Effector memory CD8-positive, alpha-beta T cell (primary cell): ENCODE measurements around the gene ZNF592.
A peak's percentile ranks its signal among the peaks of the same experiment; 100 is the strongest.

ENCODE experiments used
- ATAC-seq: fragments of 150-1000 bp; cut with Tn5 transposase; replicated peaks from 2 replicates; pipeline ENCODE4 v1.10.0; 2021; ENCODE audit warnings: mild to moderate bottlenecking, moderate library complexity
- DNase-seq, 3 experiments: peaks; one replicate each; pipeline ENCODE4 v3.0.0; 2021
- H3K27ac Mint-ChIP-seq, 2 donors: one replicate each; pipeline ENCODE4 v1.8.0; 2022; ENCODE audit warnings: mild to moderate bottlenecking in 2 of 2, mixed read lengths in 2 of 2, moderate library complexity in 2 of 2
- H3K27me3 Mint-ChIP-seq, 2 donors: one replicate each; pipeline ENCODE4 v1.8.0; 2022; ENCODE audit warnings: mixed read lengths in 2 of 2
- H3K36me3 Mint-ChIP-seq: one replicate; pipeline ENCODE4 v1.8.0; 2022; ENCODE audit warnings: mild to moderate bottlenecking, moderate library complexity, mixed read lengths; ENCODE audit not compliant: insufficient read depth
- H3K4me1 Mint-ChIP-seq, 2 donors: one replicate each; pipeline ENCODE4 v1.8.0; 2022; ENCODE audit warnings: low read depth in 2 of 2, mixed read lengths in 2 of 2
- H3K4me3 Mint-ChIP-seq, 2 donors: one replicate each; pipeline ENCODE4 v1.8.0; 2022; ENCODE audit warnings: mild to moderate bottlenecking in 2 of 2, mixed read lengths in 2 of 2, moderate library complexity in 2 of 2
- H3K9me3 Mint-ChIP-seq, 2 donors: one replicate each; pipeline ENCODE4 v1.8.0; 2022; ENCODE audit warnings: mixed read lengths in 2 of 2

ZNF592 gene

DNA sequence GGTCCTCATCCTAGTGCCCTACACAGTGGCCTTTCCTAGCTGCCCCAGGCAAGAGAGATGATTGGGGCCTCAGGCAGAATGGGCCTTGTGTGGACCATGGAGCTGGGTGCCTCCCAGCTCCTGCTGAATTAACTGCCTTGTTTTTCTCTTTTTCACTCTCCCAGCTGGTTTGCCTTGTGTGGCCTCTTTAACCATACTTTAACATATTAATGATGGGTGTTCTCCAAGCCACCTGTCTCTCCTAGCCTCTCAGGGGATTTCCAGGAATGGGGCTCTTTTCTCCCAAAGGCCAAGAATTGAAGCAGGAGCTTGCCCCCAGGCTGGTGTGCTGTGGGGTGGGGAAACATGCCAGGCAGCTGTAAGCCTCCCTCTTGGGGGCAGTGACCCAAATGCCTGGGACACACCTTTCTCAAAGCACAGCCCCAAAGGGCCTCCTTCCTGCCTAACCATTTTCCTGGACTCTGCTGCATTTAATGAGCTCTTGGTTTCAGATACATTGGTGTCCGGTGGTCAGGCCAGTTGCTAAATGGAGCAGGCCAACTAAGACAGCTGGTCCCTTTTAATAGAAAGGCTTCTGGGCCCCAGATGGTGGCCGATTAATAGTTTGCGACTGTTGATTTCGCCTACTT is 74.4 kb downstream of the ZNF592 start:
- H3K4me1 Mint-ChIP-seq: peaks cover 0 to 3% of the 10 kb centered on the region in 2 donors
- no peak overlapping the region for H3K4me3 Mint-ChIP-seq
- no peaks in the 10 kb centered on the region for H3K9me3 Mint-ChIP-seq
- no peak for DNase-seq
- peaks cover 0 to 2% of the 10 kb centered on the region in 2 donors for H3K27me3 Mint-ChIP-seq
- ATAC-seq: no peak
- H3K36me3 Mint-ChIP-seq: no peaks in the 10 kb centered on the region
- no peak overlapping the region for H3K27ac Mint-ChIP-seq

DNA sequence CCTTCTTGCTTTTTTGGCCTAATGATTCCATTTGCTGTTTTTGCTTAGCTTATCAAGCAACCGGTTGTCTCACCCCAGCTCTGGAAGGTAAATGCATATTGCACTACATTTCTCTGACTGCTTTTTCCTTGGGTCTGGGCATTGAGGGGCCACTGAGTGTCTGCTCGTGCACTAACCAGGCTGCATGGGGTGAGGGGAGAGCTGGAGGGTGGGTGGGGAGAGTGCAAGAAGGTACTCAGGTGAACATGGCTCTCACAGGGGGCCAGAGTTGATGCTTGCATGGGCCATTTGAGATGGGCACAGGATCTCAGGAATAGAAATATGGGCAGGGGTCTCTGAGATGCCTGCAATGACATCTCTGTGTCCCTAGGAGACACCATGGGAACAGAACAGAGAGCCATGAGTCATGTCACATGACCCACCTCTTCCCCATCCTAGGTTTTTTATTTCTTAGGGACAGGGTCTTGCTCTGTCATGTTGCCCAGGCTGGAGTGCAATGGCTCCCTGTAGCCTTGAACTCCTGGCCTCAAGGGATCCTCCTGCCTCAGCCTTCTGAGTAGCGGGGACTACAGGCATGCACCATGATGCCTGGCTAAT is 75.0 kb downstream of the ZNF592 start:
- DNase-seq (no peak), ATAC-seq (no peak)
- peaks cover 0 to 8% of the 10 kb centered on the region in 2 donors for H3K27me3 Mint-ChIP-seq
- H3K36me3 Mint-ChIP-seq: no peaks in the 10 kb centered on the region
- no peaks in the 10 kb centered on the region for H3K9me3 Mint-ChIP-seq
- H3K27ac Mint-ChIP-seq: no peak overlapping the region
- H3K4me3 Mint-ChIP-seq: no peak overlapping the region
- no peaks in the 10 kb centered on the region for H3K4me1 Mint-ChIP-seq

DNA sequence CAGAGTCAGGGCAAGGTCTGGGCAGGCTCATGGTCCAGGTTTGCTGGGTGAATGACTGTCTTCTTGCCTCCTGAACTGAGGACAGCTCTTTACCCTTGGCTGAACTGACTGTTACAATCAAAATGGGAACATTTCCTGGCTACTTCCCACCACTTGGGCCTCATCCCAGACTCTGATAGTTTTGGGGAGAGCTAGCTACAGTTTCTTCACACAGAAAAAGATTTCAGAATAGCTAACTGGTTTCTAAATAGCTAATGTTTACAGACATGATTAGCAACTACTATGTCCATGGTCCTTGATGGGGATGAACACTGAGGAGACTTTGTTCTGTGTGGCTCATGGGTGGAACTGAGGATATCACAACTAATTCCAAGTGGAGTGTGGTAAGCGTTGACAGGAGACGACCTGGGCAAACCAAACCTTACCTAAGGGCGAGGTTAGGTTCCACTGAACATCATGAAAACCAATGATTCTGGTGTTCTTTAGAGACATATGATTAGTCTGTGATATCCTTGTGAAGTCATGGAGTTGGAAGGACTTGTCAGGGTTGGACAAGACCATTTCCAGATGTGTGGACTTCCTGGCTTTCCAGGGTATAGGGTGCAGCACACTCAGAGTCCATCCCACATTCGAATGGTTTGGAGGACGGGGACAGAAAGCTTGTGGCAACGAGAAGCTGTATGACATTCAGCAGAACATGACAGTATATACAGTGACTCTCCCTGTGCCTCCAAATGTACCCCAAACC is 76.0 kb downstream of the ZNF592 start:
- no peaks in the 10 kb centered on the region for H3K36me3 Mint-ChIP-seq
- H3K9me3 Mint-ChIP-seq: no peaks in the 10 kb centered on the region
- no peak overlapping the region for H3K4me3 Mint-ChIP-seq
- peaks cover 0 to 17% of the 10 kb centered on the region in 2 donors for H3K27me3 Mint-ChIP-seq
- H3K4me1 Mint-ChIP-seq: no peaks in the 10 kb centered on the region
- no peak for DNase-seq
- ATAC-seq: no peak
- peak overlapping the region in 1 of 2 donors; percentile 54 for H3K27ac Mint-ChIP-seq

DNA sequence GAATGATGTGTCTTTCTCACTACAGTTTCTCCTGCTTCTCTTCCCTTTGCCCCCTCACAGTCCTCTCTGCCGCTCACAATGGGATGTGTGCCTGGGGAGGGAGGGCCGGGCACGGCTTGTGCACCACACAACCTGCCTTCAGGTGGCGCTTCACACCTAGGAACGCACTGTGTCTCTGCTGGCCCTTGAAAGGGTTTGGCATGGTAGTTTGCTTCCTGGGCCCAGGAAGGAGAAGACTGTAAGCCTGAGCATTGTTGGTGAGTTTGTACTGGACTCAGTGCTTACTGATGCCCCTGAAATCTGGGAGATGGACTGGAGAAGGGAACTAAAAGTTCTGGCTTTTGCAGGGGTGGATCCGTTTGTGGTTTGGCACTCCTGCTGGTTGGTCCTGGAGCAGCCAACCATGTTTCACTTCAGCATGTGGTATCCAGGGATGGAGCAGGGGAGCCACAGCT is 78.0 kb downstream of the ZNF592 start:
- no peaks in the 10 kb centered on the region for H3K9me3 Mint-ChIP-seq
- no peaks in the 10 kb centered on the region for H3K4me1 Mint-ChIP-seq
- DNase-seq (no peak), ATAC-seq (no peak)
- H3K27me3 Mint-ChIP-seq: peaks cover 0 to 34% of the 10 kb centered on the region in 2 donors
- no peak overlapping the region for H3K27ac Mint-ChIP-seq
- no peak overlapping the region for H3K4me3 Mint-ChIP-seq
- H3K36me3 Mint-ChIP-seq: peaks cover 2% of the 10 kb centered on the region

DNA sequence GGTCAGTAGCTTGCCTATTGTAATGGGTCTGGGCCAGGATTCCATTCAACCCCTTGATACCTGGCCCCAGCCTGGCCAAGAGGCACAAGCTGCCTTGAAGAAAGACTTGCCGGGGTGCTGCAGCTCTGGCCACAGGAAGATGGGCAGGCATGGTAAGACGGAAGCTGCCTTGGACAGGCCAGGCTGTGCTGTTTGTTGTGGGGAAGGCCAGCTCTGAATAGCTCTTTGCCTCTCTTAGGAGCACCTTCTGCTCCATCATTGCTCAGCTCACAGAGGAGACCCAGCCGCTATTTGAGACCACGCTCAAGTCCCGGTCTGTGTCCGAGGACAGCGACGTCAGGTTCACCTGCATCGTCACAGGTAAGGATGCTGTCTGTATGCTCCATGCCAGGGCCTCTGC is 78.9 kb downstream of the ZNF592 start:
- Mint-ChIP-seq H3K27ac (no peak overlapping the region), H3K27me3 (peaks cover 0 to 38% of the 10 kb centered on the region in 2 donors), H3K4me1 (no peaks in the 10 kb centered on the region), H3K36me3 (peaks cover 2% of the 10 kb centered on the region), H3K4me3 (no peak overlapping the region), H3K9me3 (no peaks in the 10 kb centered on the region)
- ATAC-seq (no peak), DNase-seq (no peak)

DNA sequence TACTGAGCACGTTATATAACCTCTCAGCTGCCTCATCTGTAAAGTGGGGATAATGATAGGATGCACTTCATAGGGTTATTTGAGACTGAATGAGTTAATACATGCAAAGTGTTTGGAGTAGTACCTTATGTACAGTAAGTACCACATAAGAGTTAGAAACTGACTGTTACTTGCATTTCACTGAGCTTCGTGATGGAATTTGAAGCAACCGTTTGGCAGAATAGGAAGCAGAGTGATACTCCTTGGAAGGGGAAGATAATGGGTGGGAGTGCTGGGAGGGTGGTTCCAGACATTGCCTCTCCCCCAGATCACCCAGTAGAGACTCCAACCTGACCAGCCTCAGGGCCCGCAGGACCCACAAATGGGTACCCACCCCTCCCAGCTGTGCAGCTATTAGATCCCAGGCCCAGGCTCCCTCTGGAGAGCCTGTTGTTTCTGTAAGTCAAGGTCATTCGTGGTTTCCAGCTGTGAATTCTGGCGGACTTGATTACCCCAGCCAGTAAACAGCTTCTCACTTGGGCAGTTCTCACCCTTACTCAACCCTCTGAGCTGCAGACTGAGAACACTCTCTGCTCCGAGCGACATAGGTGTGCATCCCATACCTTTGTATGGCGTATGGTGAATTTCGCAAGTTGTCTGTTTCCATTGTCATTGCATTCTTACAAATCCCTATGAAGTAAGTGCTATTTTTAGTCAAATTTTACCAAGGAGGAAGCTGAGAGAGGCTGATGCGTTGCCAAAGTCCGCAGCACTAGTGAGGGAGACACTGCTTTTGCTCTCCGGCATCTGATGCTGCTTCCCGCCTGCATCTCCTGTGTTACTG is 79.9 kb downstream of the ZNF592 start:
- H3K36me3 Mint-ChIP-seq: peaks cover 2% of the 10 kb centered on the region
- peaks cover 0 to 38% of the 10 kb centered on the region in 2 donors for H3K27me3 Mint-ChIP-seq
- H3K9me3 Mint-ChIP-seq: no peaks in the 10 kb centered on the region
- no peak overlapping the region for H3K4me3 Mint-ChIP-seq
- H3K27ac Mint-ChIP-seq: no peak overlapping the region
- DNase-seq (no peak), ATAC-seq (no peak)
- H3K4me1 Mint-ChIP-seq: no peaks in the 10 kb centered on the region

DNA sequence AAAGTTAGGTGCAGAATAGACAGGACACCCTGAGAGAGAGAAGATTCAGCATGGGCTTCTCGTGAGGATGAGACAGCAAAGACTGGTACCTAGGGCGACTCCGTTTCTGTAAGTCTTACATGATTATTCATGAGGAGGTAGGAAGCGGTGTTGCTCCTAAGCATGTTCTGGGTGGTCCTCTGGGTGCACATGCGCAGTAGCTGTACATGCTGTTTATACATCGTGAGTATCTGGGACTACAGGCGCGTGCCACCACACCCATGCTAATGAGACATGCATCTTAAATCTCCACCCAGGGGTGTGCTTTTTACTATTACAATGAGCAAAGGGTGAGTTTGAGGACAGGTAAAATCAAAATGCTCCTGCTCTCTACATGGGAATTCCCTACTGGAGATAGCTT is 81.0 kb downstream of the ZNF592 start:
- H3K36me3 Mint-ChIP-seq: peaks cover 2% of the 10 kb centered on the region
- H3K4me1 Mint-ChIP-seq: no peaks in the 10 kb centered on the region
- H3K27ac Mint-ChIP-seq: no peak overlapping the region
- ATAC-seq: no peak
- H3K9me3 Mint-ChIP-seq: no peaks in the 10 kb centered on the region
- no peak overlapping the region for H3K4me3 Mint-ChIP-seq
- no peak for DNase-seq
- H3K27me3 Mint-ChIP-seq: peaks cover 0 to 38% of the 10 kb centered on the region in 2 donors

DNA sequence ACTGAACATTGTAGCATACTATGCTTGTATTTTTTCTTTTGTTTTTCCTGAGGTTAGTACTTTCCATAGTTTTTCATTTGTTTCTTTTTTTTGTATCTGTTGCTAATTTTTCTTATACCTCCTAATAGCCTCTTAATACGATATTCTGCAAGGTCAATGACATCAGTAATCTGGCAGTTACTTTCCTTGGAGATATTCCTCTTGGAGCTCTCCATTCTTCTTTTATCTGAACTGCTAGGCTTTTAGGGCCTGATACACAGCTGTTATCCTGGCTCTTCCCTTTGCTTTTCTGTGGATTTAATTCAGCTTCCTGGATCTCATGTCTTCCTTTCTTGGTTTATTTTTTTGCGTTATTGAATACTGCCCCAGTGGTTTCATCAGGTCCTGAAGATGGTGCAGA is 81.6 kb downstream of the ZNF592 start:
- Mint-ChIP-seq H3K9me3 (no peaks in the 10 kb centered on the region), H3K4me1 (no peaks in the 10 kb centered on the region), H3K4me3 (no peak overlapping the region), H3K36me3 (peaks cover 2% of the 10 kb centered on the region), H3K27ac (no peak overlapping the region), H3K27me3 (peaks cover 0 to 40% of the 10 kb centered on the region in 2 donors)
- no peak for ATAC-seq
- DNase-seq: no peak

DNA sequence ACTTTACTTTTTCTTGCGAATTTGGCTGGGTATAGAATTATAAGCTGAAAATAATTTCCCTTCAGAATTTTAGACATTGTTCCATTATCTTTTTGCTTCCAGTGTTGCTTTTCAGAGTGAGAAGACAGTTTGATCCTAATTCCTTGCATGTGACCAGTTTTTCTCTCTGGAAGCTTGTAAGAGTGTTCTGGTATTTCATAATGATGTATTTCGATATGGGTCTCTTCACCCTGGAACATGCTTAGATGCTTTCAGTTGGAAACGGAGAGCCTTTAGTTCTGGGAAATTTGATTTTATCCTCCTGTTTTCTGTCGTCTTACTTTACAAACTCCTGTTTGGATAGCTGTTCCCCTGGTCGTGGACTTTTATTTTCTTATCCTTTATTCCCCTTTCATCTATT is 82.6 kb downstream of the ZNF592 start:
- no peak overlapping the region for H3K27ac Mint-ChIP-seq
- peaks cover 2% of the 10 kb centered on the region for H3K36me3 Mint-ChIP-seq

DNA sequence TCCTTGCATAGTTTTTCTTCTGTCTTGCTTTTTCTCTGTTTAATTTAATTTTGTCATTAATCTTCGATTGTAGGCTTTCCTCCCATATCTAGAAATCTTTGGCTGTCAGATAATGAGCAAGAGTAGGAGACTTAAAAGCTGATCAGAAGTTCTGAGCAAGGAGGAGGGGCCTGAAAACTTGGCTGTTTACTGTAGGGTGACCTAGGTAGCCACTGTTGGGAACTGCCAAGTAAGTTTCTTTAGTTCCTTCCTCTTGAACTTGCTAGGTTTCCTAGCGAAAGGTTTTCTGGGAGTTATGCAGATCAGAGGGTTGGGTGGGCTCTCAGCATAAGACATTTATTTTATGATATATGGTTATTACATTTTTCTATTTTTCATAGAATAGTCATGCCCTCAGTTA is 83.2 kb downstream of the ZNF592 start:
- Mint-ChIP-seq H3K9me3 (no peaks in the 10 kb centered on the region), H3K27ac (no peak overlapping the region), H3K4me3 (no peak overlapping the region), H3K27me3 (peaks cover 8 to 49% of the 10 kb centered on the region in 2 donors), H3K36me3 (peaks cover 2% of the 10 kb centered on the region), H3K4me1 (no peaks in the 10 kb centered on the region)
- no peak for ATAC-seq
- no peak for DNase-seq

More for the DNA sequence above, 82.6 kb downstream of the ZNF592 start:
- no peaks in the 10 kb centered on the region for H3K9me3 Mint-ChIP-seq
- no peak overlapping the region for H3K4me3 Mint-ChIP-seq
- ATAC-seq (no peak), DNase-seq (no peak)
- no peaks in the 10 kb centered on the region for H3K4me1 Mint-ChIP-seq
- peaks cover 5 to 49% of the 10 kb centered on the region in 2 donors for H3K27me3 Mint-ChIP-seq

DNA sequence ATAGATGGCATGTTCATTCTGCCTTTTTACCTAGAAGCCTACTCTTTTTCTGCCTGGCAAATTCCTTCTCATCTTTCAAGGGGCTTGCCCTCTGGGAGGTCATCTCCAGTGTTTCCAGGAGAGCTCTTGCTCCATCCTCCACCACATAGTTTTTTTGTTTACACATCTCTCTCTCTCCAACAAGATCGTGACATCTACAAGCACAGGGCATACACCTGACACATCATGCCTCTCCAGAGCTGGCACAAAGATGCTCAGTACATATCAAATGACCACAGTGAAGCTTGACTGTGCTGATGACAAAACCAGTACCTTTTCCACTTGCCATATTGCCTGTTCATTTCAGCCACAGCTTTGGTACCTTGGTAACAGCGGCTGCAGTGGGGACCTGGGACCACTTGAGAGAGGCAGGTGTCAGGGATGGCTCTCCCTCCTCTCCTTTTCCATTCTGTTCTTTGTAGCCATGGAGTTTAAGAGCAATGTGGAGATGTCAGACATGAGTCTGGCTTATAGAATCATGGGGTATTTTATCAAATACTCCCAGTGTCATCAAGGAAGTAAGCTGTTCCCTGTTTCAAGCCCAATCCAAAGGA is 84.2 kb downstream of the ZNF592 start:
- peaks cover 13 to 50% of the 10 kb centered on the region in 2 donors for H3K27me3 Mint-ChIP-seq
- H3K9me3 Mint-ChIP-seq: no peaks in the 10 kb centered on the region
- H3K4me3 Mint-ChIP-seq: no peak overlapping the region
- no peaks in the 10 kb centered on the region for H3K4me1 Mint-ChIP-seq
- H3K27ac Mint-ChIP-seq: no peak overlapping the region
- no peak for DNase-seq
- no peak for ATAC-seq
- H3K36me3 Mint-ChIP-seq: peaks cover 2% of the 10 kb centered on the region

DNA sequence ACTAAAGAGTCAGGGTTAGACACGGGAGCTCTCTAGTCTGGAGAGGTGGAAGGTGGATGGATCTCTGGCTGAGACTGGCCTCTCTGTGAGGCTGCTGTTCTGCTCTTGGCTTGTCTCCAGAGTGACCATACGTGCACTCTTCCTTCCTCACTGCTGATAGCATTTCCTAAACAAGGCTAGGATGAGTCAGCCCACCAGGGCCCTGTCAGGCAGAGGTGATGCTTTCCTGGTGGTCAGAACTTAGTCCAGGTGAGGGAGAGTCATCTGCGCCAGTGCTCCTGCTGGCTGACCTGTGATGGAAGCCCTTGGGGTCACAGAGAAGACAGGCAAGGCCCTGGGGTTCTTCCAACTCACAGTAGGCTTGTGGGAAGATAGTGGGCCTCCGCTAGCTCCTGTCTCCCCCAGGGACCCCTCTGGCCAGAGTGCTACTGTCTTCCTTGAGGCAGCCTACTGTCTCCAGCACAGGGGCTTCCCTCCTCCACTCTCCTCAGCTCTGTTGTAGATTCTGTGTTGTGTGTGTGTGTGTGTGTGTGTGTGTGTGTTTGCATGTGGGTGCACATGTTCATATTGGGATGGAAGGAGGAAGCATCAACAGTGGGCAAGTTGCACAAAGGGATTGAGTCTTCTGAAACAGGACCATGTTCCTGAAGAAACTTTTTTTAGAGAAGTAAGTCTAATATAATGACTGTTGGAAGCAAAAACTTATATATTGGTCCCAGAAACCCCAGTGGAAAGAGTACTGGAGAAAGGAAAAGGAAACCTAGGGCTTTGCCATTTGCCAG is 85.2 kb downstream of the ZNF592 start:
- Mint-ChIP-seq H3K4me3 (no peak overlapping the region), H3K4me1 (no peaks in the 10 kb centered on the region), H3K27me3 (peaks cover 17 to 48% of the 10 kb centered on the region in 2 donors), H3K36me3 (peaks cover 2% of the 10 kb centered on the region), H3K9me3 (no peaks in the 10 kb centered on the region), H3K27ac (no peak overlapping the region)
- DNase-seq (no peak), ATAC-seq (no peak)
